Ureter (tissue), 1 donor: ENCODE measurements around the gene FAM222B. TPM values are rescaled to one million over a fixed set of nuclear protein-coding genes. Genes with fewer than 3 reads are reported as not detected.

Source experiments
- DNase-seq: peaks from one replicate; pipeline ENCODE4 v3.0.0-alpha.2; 2020; ENCODE audit warnings: low spot score
- total RNA-seq: library from RNA; stranded (reverse); gene quantifications from one replicate; pipeline ENCODE4 v1.2.4, GENCODE V29; 2023
- donor health status: DM: yes; HTN: yes; CAD: no.

The FAM222B gene
- total RNA-seq, 1 donor from 2014 or later: 28.8 TPM

DNA sequence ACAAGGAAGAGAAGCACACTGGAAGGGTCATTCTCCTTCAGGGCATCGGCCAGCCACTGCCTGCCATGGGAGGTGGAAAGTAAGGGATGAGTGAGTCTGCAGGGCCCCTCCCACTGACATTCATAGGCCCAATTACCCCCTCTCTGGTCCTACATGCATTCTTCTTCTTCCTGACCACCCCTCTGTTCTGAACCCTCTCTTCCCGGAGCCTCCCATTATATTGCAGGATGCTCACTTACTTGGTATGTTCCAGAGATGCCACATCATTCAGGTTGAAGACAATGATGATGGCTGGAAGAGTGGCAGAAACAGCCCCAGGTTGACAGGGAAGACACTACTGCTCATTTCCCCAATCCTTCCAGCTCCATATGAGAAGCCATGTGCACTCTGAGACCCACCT is 127.4 kb downstream of the FAM222B start:
- DNase-seq: no peak

DNA sequence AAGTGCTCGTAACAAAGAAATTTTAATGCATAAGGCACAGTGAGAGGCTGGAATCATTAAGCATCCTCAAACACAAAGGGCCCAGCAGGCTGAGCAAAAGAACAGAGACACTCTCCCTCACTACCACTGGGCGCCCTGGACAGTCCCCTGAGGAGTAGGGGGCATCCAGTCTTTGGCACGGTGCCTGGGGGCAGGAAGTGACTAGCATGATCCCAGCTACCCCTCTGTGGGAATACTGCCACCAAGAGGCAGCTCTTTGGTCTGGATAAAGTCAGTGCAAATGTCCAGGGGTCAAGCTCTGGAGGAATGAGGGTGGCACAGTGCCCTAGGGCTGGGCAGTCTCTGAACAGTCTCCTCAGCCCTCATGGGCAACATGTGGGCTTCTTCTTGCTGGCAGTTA is 128.3 kb downstream of the FAM222B start:
- DNase-seq: no peak

DNA sequence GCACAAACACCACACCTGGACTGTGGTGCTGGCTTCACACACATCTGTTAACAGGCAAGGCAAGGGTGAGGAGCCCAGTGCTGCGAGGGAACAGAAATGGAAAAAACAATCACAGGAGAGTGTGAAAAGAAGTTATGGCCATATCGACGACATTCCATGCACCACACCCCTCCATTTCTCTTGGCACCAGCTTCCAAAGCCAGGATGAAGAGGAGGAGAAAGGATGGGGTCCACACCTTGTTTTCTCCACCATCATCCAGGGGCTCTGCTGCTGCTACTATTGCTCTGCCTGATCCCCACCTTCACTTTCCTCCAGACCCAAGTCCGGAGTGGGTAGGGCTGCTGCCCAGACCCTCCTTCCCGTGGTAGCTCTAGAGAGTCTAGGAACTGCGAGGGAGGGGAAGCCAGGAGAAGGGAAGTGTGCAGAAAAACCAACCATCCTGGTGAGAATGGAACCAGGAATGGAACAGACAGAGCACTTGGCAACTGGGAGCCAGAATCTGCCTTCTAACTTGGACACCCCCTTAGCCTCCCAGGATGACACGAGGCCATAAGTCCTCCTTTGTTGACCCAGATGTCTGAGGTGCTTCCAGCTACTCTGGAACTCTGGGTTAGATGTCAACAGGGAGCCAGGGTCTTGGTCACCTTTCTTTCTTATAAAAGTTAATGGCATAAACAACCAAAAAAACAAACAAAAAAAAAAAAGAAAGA is 129.7 kb downstream of the FAM222B start:
- DNase-seq: no peak

DNA sequence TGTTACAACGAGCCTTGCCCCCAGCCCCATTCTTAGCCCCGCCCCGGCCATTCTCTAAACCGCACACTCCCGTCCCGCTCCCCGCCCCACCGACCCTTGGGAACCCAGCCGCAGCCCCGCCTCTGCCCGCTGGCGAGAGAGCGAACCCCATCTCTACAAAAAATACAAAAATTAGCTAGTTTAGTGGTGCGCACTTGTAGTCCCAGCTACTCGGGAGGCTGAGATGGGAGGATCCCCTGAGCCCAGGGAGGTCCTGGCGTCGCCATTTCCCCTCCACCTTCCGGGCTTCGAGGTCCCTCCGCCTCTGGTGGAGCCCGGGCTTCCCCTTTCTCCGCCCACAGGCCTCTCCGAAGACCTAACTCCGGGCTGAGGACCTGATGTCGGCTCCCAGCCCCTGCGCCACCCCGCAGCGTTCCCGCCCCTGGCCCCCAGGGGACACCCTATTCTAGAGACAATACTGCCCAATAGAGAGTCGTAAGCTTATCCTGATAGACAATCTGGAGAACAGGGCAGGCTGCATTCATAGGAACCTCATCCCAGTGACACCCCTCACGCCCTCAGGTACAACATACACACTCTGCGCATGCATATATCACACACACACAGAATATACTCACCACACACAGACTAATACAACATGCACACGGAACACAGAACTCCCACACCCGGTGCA is 130.4 kb downstream of the FAM222B start:
- DNase-seq: peak; percentile 70

DNA sequence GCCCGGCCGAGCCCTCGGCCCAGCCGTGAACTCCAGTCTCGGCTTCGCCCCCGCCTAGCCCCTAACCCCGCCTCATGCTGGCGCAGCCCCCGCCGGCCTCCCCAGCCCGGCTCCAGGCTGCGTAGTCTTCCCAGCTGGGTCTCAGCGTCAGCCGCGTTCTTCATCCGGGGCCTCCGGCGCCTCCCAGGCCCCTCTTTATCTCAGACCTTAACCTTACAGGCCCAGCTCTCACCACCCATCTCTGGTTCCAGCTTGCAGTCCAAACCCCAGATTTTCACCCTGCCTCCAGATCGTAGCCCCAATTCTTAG is 130.9 kb downstream of the FAM222B start, which contains the start of gene PROCA1:
Gene PROCA1, minus strand, starts transcription at position 166 of the 309 bp plus-strand sequence. CDS start 228 bp downstream, outside the sequence.
- no peak for DNase-seq

DNA sequence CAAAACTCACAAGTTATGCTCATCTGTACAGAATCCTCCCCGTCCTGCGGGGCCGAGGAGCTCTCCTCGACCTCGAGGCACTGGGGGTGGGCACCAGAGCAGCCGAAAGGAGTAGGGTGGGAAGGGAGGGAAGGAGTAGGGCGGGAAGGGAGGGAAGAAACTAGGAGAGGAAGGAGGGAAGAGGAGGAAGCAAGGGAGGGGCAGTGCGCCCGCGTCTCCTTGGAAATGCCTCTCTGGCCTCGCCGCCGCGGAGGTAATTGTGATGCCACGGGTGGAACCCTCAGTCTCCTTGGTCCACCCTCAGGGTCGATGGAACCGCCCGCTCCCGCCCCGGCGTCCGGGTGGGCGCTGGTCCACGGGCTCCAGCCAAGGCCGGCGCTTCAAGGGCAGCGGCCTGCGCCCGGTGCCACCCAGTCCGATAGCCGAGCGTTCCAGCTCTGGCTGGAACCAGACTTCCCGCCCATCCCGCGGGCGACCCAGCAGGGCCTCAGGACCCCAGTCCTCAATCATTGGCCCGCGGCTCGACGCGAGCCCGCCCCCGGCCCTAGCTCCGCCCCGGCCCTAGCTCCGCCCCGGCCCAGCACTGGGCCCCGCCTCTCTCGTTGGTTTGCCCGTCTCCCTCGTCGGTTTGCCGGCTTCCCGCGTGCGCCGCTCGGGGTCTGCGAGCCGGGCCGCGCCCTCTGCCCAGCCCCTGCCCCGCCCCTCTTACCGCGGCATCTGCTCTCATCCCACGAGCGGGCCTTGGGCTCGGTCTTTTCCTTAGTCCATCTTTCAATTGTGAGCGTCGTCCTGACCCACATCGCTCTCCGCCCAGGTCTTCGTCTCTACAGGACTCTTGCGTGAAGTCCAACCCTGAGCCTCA is 131.5 kb downstream of the FAM222B start:
- peak; percentile 93 for DNase-seq

DNA sequence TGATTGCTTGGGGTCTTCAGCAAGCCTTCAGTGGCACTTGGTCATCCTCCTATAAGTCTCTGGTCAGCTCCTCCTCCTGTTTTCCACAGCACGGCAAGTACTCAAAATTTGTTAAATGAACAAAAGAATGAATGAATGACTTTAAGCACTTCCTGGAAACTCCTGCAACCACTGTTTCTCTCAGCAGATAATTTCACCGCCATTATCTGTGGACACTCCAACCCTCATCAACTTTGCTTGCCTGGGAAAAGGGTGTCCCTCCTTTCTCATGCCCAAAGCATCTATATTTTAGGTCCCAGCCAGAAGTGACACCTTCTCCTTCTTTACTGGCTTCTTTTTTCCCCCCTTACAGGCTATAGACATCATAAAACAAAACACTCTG is 135.3 kb downstream of the FAM222B start:
- DNase-seq: no peak

DNA sequence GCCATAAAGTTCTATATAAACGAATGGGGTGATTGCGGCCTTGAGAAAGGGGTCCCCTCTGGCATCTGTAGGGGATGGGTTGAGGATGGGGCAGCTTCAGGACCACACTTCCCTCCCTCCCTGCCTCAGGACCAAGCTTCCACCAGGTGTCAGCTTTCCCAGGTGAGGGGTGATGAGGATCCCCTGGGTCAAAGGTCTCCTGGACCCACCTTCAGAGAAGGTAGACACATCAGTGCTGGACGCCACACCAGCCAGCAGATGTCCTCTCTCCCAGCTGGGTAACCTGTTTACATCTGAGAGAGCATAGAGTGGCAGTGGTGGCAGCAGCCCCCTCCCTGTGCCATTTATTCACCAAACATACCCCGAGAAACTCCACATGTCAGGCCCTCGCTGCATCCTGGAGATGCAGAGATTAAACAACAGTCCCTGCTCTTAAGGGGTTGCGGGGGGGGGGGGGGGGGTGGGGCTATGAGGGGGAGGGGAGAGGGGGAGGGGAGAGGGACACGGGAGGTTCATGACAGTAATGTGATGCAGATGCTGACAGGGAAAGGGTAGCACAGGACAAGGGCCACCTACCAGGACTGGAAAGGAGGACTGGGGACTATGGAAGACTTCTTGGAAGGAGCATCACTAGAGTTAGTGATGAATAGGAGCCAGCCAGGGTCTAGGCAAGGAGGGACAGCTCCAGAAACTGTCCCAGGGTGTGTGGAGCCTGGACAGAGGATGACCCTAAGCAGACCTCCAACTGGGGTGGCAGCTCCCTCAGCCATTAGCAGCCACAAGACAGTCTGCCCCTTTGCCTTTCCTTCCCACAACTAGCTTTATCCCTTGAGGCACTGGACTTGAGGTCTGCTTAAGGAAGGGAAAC is 135.9 kb downstream of the FAM222B start:
- no peak for DNase-seq

Other genes starting within 250 kb of the FAM222B start
- 8.5 TPM for gene SPAG5, start 243.8 kb downstream of the FAM222B start, total RNA-seq
- 27.5 TPM for gene RSKR, start 228.6 kb downstream of the FAM222B start, total RNA-seq
- 210 TPM for gene BLTP2, start 197.6 kb downstream of the FAM222B start, total RNA-seq
- gene SDF2, start 180.9 kb downstream of the FAM222B start, total RNA-seq: 49.2 TPM
- gene SUPT6H, start 180.6 kb downstream of the FAM222B start, total RNA-seq: 96.9 TPM
- gene PROCA1, start 130.9 kb downstream of the FAM222B start, total RNA-seq: 1.1 TPM
- gene RAB34, start 124.9 kb downstream of the FAM222B start, total RNA-seq: 82.9 TPM
- 1,937 TPM for gene RPL23A, start 122.8 kb downstream of the FAM222B start, total RNA-seq
- gene TLCD1, start 116.6 kb downstream of the FAM222B start, total RNA-seq: 18.1 TPM
- gene NEK8, start 114.0 kb downstream of the FAM222B start, total RNA-seq: 14.9 TPM
- 186 TPM for gene TRAF4, start 98.8 kb downstream of the FAM222B start, total RNA-seq
- 40.3 TPM for gene ERAL1, start 12.2 kb upstream of the FAM222B start, total RNA-seq
- gene FLOT2, start 54.9 kb upstream of the FAM222B start, total RNA-seq: 255 TPM
- gene DHRS13, start 60.3 kb upstream of the FAM222B start, total RNA-seq: 27.3 TPM
- 69.4 TPM for gene PHF12, start 108.7 kb upstream of the FAM222B start, total RNA-seq
- not detected for gene SEZ6, start 163.2 kb upstream of the FAM222B start, total RNA-seq
- gene PIPOX, start 200.4 kb upstream of the FAM222B start, total RNA-seq: 2.8 TPM